Measurements from ENCODE around the gene ITPKB.

ITPKB gene

GRCh38 chr1:226710501-226710900, 28.6 kb downstream of the ITPKB start:
- Histone ChIP-seq H3K27ac (ENCODE audit: low read length) (no peak overlapping the region), H3K27me3 (ENCODE audit: insufficient read depth, low read length, poor library complexity) (no peaks in the 10 kb centered on the region), H3K79me2 (ENCODE audit: insufficient read depth, low read length) (peaks cover 80% of the 10 kb centered on the region), H3K4me3 (ENCODE audit: low read depth in 1 of 2, low read length in 2 of 2) (no peak overlapping the region), H2AFZ (ENCODE audit: low read depth, low read length) (no peak overlapping the region), H3K4me1 (ENCODE audit: insufficient read depth, low read length) (no peaks in the 10 kb centered on the region), H3K9ac (ENCODE audit: low read depth, low read length) (no peak overlapping the region), H3K36me3 (ENCODE audit: insufficient read depth, low read length) (peaks cover 44% of the 10 kb centered on the region), H3K4me2 (ENCODE audit: insufficient read depth, low read length) (no peak overlapping the region), H4K20me1 (ENCODE audit: insufficient read depth, low read length) (peaks cover 51% of the 10 kb centered on the region), H3K9me3 (ENCODE audit: insufficient read depth, low read length, severe bottlenecking) (no peaks in the 10 kb centered on the region)
- ATAC-seq (ENCODE audit: insufficient read depth, low read depth), result no peak
- DNase-seq, result no peak
- TF ChIP-seq EZH2 (IDR thresholded peaks at IDR 0.05; ENCODE audit: borderline replicate concordance, low read depth, low read length, severe bottlenecking) (no peak), CTCF (IDR thresholded peaks at IDR 0.05; ENCODE audit: borderline replicate concordance, extremely low read depth, low read length, poor library complexity, severe bottlenecking) (no peak)

- no peak overlapping the region for H3K9ac ChIP-seq (ENCODE audit: low read depth, low read length)
- H4K20me1 ChIP-seq (ENCODE audit: insufficient read depth, low read length), result peaks cover 51% of the 10 kb centered on the region
- peaks cover 44% of the 10 kb centered on the region for H3K36me3 ChIP-seq (ENCODE audit: insufficient read depth, low read length)
- H3K9me3 ChIP-seq (ENCODE audit: insufficient read depth, low read length, severe bottlenecking), result no peaks in the 10 kb centered on the region
- H3K27ac ChIP-seq (ENCODE audit: low read length), result 0 out of 2 replicates have a peak overlapping the region, but pooled peaks have one; percentile 16
- H3K79me2 ChIP-seq (ENCODE audit: insufficient read depth, low read length), result peaks cover 77% of the 10 kb centered on the region
- H3K4me3 ChIP-seq (ENCODE audit: low read depth in 1 of 2, low read length in 2 of 2), result no peak overlapping the region
- H3K27me3 ChIP-seq (ENCODE audit: insufficient read depth, low read length, poor library complexity), result no peaks in the 10 kb centered on the region
- H3K4me2 ChIP-seq (ENCODE audit: insufficient read depth, low read length), result no peak overlapping the region
- H3K4me1 ChIP-seq (ENCODE audit: insufficient read depth, low read length), result no peaks in the 10 kb centered on the region
- DNase-seq (no peak), ATAC-seq (ENCODE audit: insufficient read depth, low read depth) (no peak)
- no peak for TF ChIP-seq CTCF (IDR thresholded peaks at IDR 0.05; ENCODE audit: borderline replicate concordance, extremely low read depth, low read length, poor library complexity, severe bottlenecking)
- TF ChIP-seq EZH2 (IDR thresholded peaks at IDR 0.05; ENCODE audit: borderline replicate concordance, low read depth, low read length, severe bottlenecking), result no peak
- H2AFZ ChIP-seq (ENCODE audit: low read depth, low read length), result no peak overlapping the region
Observed at GRCh38 chr1:226709953-226710352, 29.1 kb downstream of the ITPKB start.

DNA sequence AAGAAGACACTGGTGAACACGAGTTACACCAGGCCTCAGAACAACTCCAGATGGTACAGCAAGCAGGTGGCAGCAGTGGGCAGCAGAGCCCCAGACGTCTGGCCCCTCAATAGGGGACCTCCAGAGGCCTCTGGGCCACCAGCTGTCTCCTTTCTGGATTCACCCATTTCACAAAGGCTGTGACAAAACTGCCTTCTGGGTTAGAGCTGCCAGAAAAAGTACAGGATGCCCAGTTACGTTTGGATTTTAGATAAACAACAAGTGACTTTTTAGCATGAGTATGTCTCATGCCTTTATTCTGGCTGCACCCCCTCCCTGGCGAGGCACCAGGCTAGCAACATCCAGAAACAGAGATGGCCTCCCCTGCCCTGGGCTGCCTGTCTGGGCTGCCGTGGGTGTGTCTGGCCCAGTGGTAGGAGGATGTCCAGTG, 30.1 kb downstream of the ITPKB start:
- DNase-seq (no peak), ATAC-seq (ENCODE audit: insufficient read depth, low read depth) (no peak)
- Histone ChIP-seq H3K9ac (ENCODE audit: low read depth, low read length) (no peak overlapping the region), H3K4me3 (ENCODE audit: low read depth in 1 of 2, low read length in 2 of 2) (no peak overlapping the region), H3K4me2 (ENCODE audit: insufficient read depth, low read length) (no peak overlapping the region), H3K9me3 (ENCODE audit: insufficient read depth, low read length, severe bottlenecking) (no peaks in the 10 kb centered on the region), H3K27ac (ENCODE audit: low read length) (no peak overlapping the region), H3K4me1 (ENCODE audit: insufficient read depth, low read length) (peaks cover 5% of the 10 kb centered on the region), H2AFZ (ENCODE audit: low read depth, low read length) (no peak overlapping the region), H3K79me2 (ENCODE audit: insufficient read depth, low read length) (peaks cover 72% of the 10 kb centered on the region), H3K36me3 (ENCODE audit: insufficient read depth, low read length) (peaks cover 38% of the 10 kb centered on the region), H3K27me3 (ENCODE audit: insufficient read depth, low read length, poor library complexity) (no peaks in the 10 kb centered on the region), H4K20me1 (ENCODE audit: insufficient read depth, low read length) (peaks cover 43% of the 10 kb centered on the region)
- TF ChIP-seq EZH2 (IDR thresholded peaks at IDR 0.05; ENCODE audit: borderline replicate concordance, low read depth, low read length, severe bottlenecking), result no peak
- no peak for TF ChIP-seq CTCF (IDR thresholded peaks at IDR 0.05; ENCODE audit: borderline replicate concordance, extremely low read depth, low read length, poor library complexity, severe bottlenecking)

GRCh38 chr1:226708342-226708780, 30.7 kb downstream of the ITPKB start:
- no peak overlapping the region for H3K4me2 ChIP-seq (ENCODE audit: insufficient read depth, low read length)
- H2AFZ ChIP-seq (ENCODE audit: low read depth, low read length), result no peak overlapping the region

More at GRCh38 chr1:226708342-226708780, 30.7 kb downstream of the ITPKB start:
- no peak for TF ChIP-seq CTCF (IDR thresholded peaks at IDR 0.05; ENCODE audit: borderline replicate concordance, extremely low read depth, low read length, poor library complexity, severe bottlenecking)
- no peak for TF ChIP-seq EZH2 (IDR thresholded peaks at IDR 0.05; ENCODE audit: borderline replicate concordance, low read depth, low read length, severe bottlenecking)
- ATAC-seq (ENCODE audit: insufficient read depth, low read depth) (no peak), DNase-seq (no peak)
- no peak overlapping the region for H3K27ac ChIP-seq (ENCODE audit: low read length)
- peaks cover 10% of the 10 kb centered on the region for H3K4me1 ChIP-seq (ENCODE audit: insufficient read depth, low read length)
- no peak overlapping the region for H3K4me3 ChIP-seq (ENCODE audit: low read depth in 1 of 2, low read length in 2 of 2)
- no peak overlapping the region for H3K9ac ChIP-seq (ENCODE audit: low read depth, low read length)
- H3K27me3 ChIP-seq (ENCODE audit: insufficient read depth, low read length, poor library complexity), result no peaks in the 10 kb centered on the region
- H3K36me3 ChIP-seq (ENCODE audit: insufficient read depth, low read length), result peaks cover 33% of the 10 kb centered on the region
- H3K9me3 ChIP-seq (ENCODE audit: insufficient read depth, low read length, severe bottlenecking), result no peaks in the 10 kb centered on the region
- peaks cover 37% of the 10 kb centered on the region for H4K20me1 ChIP-seq (ENCODE audit: insufficient read depth, low read length)
- peaks cover 71% of the 10 kb centered on the region for H3K79me2 ChIP-seq (ENCODE audit: insufficient read depth, low read length)

Data from DND-41 (cell line).